K562 (cell line): Measurements from ENCODE around the gene CUTC.

Experiments used
- CEBPG ChIP-seq, 3 experiments: fragments of 200-800 bp in 1 of 3; sonication (Bioruptor generic) in 1 of 3; sonication (generic) in 1 of 3; formaldehyde crosslinking in 1 of 3; IDR thresholded peaks in 2 of 3; conservative IDR thresholded peaks in 1 of 3; 2 replicates each; pipeline versions ENCODE4 v1.6.1 to v1.8.0; 2016 to 2022; ENCODE audit warnings: missing compliant biosample characterization in 2 of 3, missing genetic modification characterization in 2 of 3, mild to moderate bottlenecking in 1 of 3, missing genetic modification reagents in 1 of 3
- CTCF ChIP-seq, 3 experiments: IDR thresholded peaks in 2 of 3; conservative IDR thresholded peaks in 1 of 3; 2 replicates each; pipeline ENCODE4 v1.5.1; 2011 to 2012; ENCODE audit warnings: low read length in 3 of 3, mild to moderate bottlenecking in 3 of 3, control low read depth in 2 of 3, improper control_type of control experiment in 1 of 3, inconsistent platforms in 1 of 3, low read depth in 1 of 3, mixed read lengths in 1 of 3, moderate library complexity in 1 of 3; ENCODE audit not compliant: insufficient read depth in 2 of 3
- NR2C2 ChIP-seq, 2 experiments: fragments of 200-800 bp in 1 of 2; sonication (Bioruptor generic) in 1 of 2; sonication (generic) in 1 of 2; formaldehyde crosslinking in 1 of 2; IDR thresholded peaks; 2 replicates each; pipeline versions ENCODE4 v1.6.1 to v1.8.0; 2016 to 2022; ENCODE audit warnings: mild to moderate bottlenecking in 1 of 2, missing compliant biosample characterization in 1 of 2, missing genetic modification characterization in 1 of 2, missing genetic modification reagents in 1 of 2
- POLR2A ChIP-seq: fragments of 450-650 bp; conservative IDR thresholded peaks from 2 replicates; pipeline ENCODE4 v1.6.1; 2016
- RBFOX2 ChIP-seq: fragments of 200-400 bp; formaldehyde crosslinking; IDR thresholded peaks from 2 replicates; pipeline ENCODE4 v1.6.1; 2017; ENCODE audit warnings: low read depth, mild to moderate bottlenecking, low read length, moderate library complexity
- THRA ChIP-seq: fragments of 450-650 bp; IDR thresholded peaks from 2 replicates; pipeline ENCODE4 v1.6.1; 2017; ENCODE audit warnings: mild to moderate bottlenecking, moderate library complexity

- no peak for TF ChIP-seq THRA
- no peak for TF ChIP-seq POLR2A
- TF ChIP-seq CEBPG (CRISPR knock-in tag; IDR thresholded peaks at IDR 0.05) = no peak
- TF ChIP-seq CEBPG (tag; conservative IDR thresholded peaks at IDR 0.05 in 1 of 2, IDR thresholded peaks at IDR 0.05 in 1 of 2) = no peak
- TF ChIP-seq NR2C2 (CRISPR knock-in tag; IDR thresholded peaks at IDR 0.05) = no peak
- no peak for TF ChIP-seq NR2C2 (tag; IDR thresholded peaks at IDR 0.05)
- no peak for TF ChIP-seq RBFOX2
- TF ChIP-seq CTCF (IDR thresholded peaks at IDR 0.05 in 2 of 3, conservative IDR thresholded peaks at IDR 0.05 in 1 of 3; ENCODE audit: insufficient read depth in 2 of 3, low read depth in 1 of 3, low read length in 3 of 3) = no peak
Measured at GRCh38 chr10:99714446-99714845, 17.6 kb upstream of the CUTC start.
